GM06990 (cell line): ENCODE measurements around the gene TSHZ1.

ENCODE experiments used
- DNase-seq: peaks from one replicate; pipeline ENCODE4 v3.0.0-alpha.2; 2011; ENCODE audit not compliant: insufficient read length; ENCODE audit errors: extremely low read depth
- H3K27me3 ChIP-seq: replicated peaks from 2 replicates; pipeline ENCODE4 v1.6.0; 2011; ENCODE audit warnings: low read length; ENCODE audit not compliant: control insufficient read depth, insufficient read depth
- H3K36me3 ChIP-seq: 2 replicates; pipeline ENCODE4 v1.5.1; 2011; ENCODE audit warnings: low read length; ENCODE audit not compliant: control insufficient read depth, insufficient read depth
- H3K4me3 ChIP-seq: replicated peaks from 2 replicates; pipeline ENCODE4 v1.5.1; 2011; ENCODE audit warnings: low read depth, mild to moderate bottlenecking, control low read depth, low read length
- CTCF ChIP-seq: IDR thresholded peaks from 2 replicates; pipeline ENCODE4 v1.5.1; 2011; ENCODE audit warnings: low read length, control low read depth, mild to moderate bottlenecking, inconsistent platforms; ENCODE audit not compliant: insufficient read depth, poor library complexity, severe bottlenecking

TSHZ1 gene

GRCh38 chr18:75283731-75284130 lies 73.1 kb downstream of the TSHZ1 start:
- TF ChIP-seq CTCF = no peak
- no peak overlapping the region for H3K4me3 ChIP-seq
- H3K27me3 ChIP-seq = no peaks in the 10 kb centered on the region
- H3K36me3 ChIP-seq = peaks cover 5% of the 10 kb centered on the region
- DNase-seq = no peak

DNA sequence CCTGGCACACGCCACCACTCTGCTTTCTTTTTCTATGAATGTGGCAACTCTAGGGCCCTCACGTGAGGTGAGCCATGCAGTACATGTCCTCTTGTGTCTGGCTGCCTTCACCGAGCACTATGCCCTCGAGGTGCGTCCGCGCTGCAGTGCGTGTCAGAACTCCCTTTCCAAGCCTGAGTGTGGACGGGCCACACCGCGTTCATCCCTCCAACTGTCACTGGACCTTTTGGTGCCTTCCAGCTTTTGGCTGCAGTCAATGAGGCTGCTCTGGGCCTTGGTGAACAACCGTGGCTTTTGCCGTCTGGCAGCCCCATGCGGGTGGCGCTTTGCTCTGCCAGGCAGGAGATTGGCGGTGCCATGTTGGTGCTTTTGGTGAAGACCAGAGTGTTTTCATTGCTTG lies 74.0 kb downstream of the TSHZ1 start:
- DNase-seq = no peak
- Histone ChIP-seq H3K4me3 (no peak overlapping the region), H3K36me3 (peaks cover 5% of the 10 kb centered on the region), H3K27me3 (no peaks in the 10 kb centered on the region)
- TF ChIP-seq CTCF = no peak

DNA sequence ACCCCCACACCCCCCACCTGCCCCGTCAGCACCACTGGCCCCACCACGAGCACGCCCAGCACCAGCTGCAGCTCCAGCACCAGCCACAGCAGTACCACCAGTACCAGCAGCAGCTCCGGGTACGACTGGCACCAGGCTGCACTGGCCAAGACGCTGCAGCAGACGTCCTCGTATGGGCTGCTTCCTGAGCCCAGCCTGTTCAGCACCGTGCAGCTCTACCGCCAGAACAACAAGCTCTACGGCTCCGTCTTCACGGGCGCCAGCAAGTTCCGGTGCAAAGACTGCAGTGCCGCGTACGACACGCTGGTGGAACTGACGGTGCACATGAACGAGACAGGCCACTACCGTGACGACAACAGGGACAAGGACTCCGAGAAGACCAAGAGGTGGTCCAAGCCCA lies 75.3 kb downstream of the TSHZ1 start:
- H3K27me3 ChIP-seq = no peaks in the 10 kb centered on the region
- TF ChIP-seq CTCF = no peak
- H3K4me3 ChIP-seq = no peak overlapping the region
- H3K36me3 ChIP-seq = peaks cover 5% of the 10 kb centered on the region
- DNase-seq = no peak

GRCh38 chr18:75287006-75287405 lies 76.4 kb downstream of the TSHZ1 start:
- H3K27me3 ChIP-seq = no peaks in the 10 kb centered on the region
- TF ChIP-seq CTCF = no peak
- H3K4me3 ChIP-seq = no peak overlapping the region
- peaks cover 5% of the 10 kb centered on the region for H3K36me3 ChIP-seq
- DNase-seq = no peak

- no peak for DNase-seq
- Histone ChIP-seq H3K27me3 (no peaks in the 10 kb centered on the region), H3K36me3 (peaks cover 5% of the 10 kb centered on the region), H3K4me3 (no peak overlapping the region)
- TF ChIP-seq CTCF = no peak
Measured at GRCh38 chr18:75287700-75288099, 77.1 kb downstream of the TSHZ1 start.

DNA sequence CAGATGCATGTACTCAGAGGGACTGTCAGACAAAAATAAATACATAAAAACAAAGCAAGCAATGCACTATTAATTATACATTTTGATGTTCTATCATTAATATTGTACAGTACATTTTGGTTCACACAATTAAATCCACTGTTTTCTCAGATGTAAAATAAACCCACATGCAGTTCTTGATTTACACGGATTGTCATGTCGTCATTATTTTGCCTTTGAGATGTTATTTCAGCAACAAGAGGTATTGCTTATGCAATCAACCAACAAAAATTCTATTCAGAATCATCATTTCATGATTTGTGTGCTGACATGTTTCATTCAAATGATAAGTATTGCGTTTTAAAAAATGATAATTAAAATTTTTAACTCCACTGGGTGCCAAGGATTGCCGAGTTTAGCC lies 79.2 kb downstream of the TSHZ1 start:
- H3K27me3 ChIP-seq = no peaks in the 10 kb centered on the region
- DNase-seq = no peak
- H3K4me3 ChIP-seq = no peak overlapping the region
- peaks cover 5% of the 10 kb centered on the region for H3K36me3 ChIP-seq
- TF ChIP-seq CTCF = no peak
